GM12872 (cell line): ENCODE results near the gene CTBP1.
A peak's percentile ranks its signal among the peaks of the same experiment; 100 is the strongest.

Source experiments
- CTCF ChIP-seq: IDR thresholded peaks from 3 replicates; pipeline ENCODE4 v1.5.1; 2011; ENCODE audit warnings: low read depth, mild to moderate bottlenecking, low read length, moderate library complexity; ENCODE audit not compliant: insufficient read depth

The CTBP1 gene

DNA sequence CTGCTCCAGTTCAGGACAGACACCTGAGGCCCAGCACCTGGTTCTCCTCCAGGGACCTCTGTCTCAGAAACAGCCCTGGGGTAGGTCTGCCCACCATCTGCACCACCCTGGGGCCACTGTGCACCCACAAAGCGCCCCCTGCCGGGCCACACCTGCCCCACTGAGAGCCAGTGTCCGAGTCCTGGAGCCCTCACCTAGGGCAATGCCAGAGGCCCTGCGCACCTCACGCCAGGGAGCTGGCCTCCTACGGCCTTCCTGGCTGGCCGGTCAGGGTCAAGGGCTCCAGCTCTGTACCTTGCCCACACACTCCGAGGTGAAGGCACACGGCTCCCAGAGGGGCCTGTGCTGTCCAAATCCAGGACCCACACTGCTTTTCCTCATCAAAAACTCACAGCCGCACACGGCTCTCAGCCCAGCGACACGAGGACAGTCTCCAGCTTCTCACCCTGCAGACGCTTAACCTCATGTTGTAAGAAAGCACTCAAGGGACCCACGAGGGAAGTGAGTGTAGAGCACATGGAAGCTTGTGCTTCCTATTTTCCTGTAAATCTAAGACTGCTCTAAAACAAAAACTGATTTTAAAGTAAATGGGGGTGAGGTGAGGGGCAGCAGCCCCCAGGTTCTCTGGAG is 5.4 kb downstream of the CTBP1 start:
- peak; percentile 37; the same call in 2 of the 3 replicates for TF ChIP-seq CTCF

DNA sequence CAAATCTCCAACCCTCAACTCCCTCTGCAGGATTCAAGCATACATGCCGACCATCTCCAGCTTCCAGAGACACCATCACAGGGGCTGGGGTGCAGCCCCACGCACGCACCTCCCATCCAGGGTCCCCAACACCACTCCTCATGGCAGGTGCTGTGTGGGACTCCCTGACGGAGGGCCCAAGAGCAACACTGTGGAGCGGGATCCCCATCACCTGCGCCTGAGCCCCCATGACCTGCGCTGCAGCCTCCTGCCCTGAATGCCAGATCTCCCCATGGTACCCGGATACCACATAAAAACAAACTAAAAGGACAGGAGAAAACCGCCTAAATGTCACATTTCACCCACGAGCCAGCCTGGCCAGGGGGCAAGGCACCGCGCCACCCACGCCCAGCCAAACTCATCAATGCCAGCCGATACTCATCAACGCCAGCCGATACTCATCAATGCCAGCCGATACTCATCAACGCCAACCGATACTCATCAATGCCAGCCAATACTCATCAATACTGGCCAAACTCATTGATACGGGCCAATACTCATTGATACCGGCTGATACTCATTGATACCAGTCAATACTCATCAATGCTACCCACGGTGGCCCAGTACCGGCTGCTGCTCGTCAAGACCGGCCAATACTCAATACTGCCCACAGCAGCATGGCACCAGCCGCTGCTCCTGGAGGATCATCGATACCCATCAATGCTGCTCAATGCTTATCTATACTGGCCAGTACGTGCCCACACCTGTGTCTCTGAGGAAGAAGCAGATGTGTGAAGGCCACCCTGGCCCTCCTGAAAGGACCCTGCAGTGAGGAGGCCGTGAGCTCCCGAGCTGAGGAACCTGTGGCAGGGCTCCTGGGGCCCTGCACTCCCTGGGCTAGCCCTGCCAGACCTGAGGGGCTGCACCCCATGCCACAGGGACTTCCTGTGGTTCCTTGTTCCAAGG is 6.2 kb downstream of the CTBP1 start:
- TF ChIP-seq CTCF: no peak

DNA sequence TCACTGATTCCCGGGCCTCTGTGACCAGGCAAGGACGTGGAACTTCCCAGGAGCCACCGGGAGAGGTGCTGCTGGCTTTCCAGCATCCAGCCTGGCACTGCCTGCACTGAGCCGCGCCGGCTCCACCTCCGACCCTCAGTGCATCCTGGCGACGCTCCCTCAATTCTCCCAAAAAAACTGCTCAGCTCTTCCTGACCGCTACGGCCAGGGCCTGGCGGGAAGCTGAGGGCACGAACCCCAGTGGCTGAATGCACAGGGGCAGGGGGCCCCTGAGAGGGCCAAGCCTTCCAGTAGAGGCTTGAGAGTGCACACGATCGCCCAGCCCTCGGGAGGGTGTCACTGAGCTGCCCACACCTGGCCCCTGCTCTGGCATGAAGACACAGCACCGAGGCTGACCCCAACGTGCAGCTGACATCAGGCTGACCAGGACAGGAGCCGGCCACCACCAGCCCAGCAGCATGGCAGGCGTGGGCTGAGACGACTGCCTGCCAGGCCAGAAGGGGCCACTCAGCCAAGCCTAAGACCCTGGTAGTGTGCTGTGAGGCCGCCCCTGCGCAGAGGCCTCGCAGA is 6.9 kb downstream of the CTBP1 start:
- no peak for TF ChIP-seq CTCF

DNA sequence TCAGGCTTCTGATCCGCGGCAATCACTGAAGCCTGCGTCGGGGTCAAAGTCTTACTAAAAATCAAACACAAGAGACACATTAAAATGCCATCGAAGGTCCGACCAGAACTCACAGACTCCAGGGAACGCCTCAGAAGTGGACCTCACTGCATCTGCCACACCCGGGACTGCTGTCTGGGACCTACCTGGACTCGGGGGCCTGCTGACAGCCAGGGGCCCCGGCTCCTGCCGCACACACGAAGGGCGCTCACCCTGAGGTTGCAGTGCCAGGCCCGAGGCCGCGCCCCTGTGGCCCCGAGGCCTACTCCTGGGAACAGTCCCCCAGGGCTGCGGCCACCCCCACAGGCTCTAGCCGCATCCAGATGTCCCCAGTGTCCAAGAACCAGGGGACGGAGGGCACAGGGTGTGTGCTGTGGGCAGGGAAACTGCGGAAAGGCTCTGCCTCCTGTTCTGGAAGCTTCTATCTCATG is 7.4 kb downstream of the CTBP1 start:
- no peak for TF ChIP-seq CTCF

- no peak for TF ChIP-seq CTCF
Observed at GRCh38 chr4:1240721-1241465, 8.0 kb downstream of the CTBP1 start.

- no peak for TF ChIP-seq CTCF
Observed at GRCh38 chr4:1239950-1240307, 9.0 kb downstream of the CTBP1 start.
